HEK293 (cell line): ENCODE results near the gene IFIH1.

Source experiments
- CTCF ChIP-seq: fragments of 450-650 bp; formaldehyde crosslinking; IDR thresholded peaks from 2 replicates; pipeline ENCODE4 v1.5.1; 2016; ENCODE audit warnings: missing biosample characterization, missing genetic modification characterization
- KLF16 ChIP-seq: fragments of 450-650 bp; formaldehyde crosslinking; IDR thresholded peaks from 2 replicates; pipeline ENCODE4 v1.5.1; 2017; ENCODE audit warnings: missing biosample characterization, missing genetic modification characterization
- PRDM1 ChIP-seq: fragments of 450-650 bp; formaldehyde crosslinking; IDR thresholded peaks from 2 replicates; pipeline ENCODE4; 2016; ENCODE audit warnings: missing biosample characterization, missing genetic modification characterization
- ZBTB10 ChIP-seq: fragments of 450-650 bp; formaldehyde crosslinking; IDR thresholded peaks from 2 replicates; pipeline ENCODE4 v1.5.1; 2016; ENCODE audit warnings: missing biosample characterization, missing genetic modification characterization
- ZBTB26 ChIP-seq: fragments of 450-650 bp; formaldehyde crosslinking; optimal IDR thresholded peaks from 2 replicates; pipeline ENCODE3; 2016; ENCODE audit warnings: missing biosample characterization, mild to moderate bottlenecking, missing genetic modification characterization
- ZBTB49 ChIP-seq: fragments of 450-650 bp; formaldehyde crosslinking; IDR thresholded peaks from 2 replicates; pipeline ENCODE4 v1.5.1; 2016; ENCODE audit warnings: missing biosample characterization, missing genetic modification characterization, low read depth
- ZBTB7A ChIP-seq: fragments of 450-650 bp; formaldehyde crosslinking; IDR thresholded peaks from 2 replicates; pipeline ENCODE4 v1.5.1; 2016; ENCODE audit warnings: low read depth, missing biosample characterization, missing genetic modification characterization
- ZNF121 ChIP-seq: fragments of 450-650 bp; formaldehyde crosslinking; IDR thresholded peaks from 2 replicates; pipeline ENCODE4 v1.5.1; 2016; ENCODE audit warnings: missing biosample characterization, missing genetic modification characterization
- ZNF133 ChIP-seq: fragments of 450-650 bp; formaldehyde crosslinking; IDR thresholded peaks from 2 replicates; pipeline ENCODE4 v1.5.1; 2016; ENCODE audit warnings: missing biosample characterization, missing genetic modification characterization
- ZNF157 ChIP-seq: fragments of 450-650 bp; formaldehyde crosslinking; IDR thresholded peaks from 2 replicates; pipeline ENCODE4 v1.5.1; 2016; ENCODE audit warnings: missing biosample characterization, missing genetic modification characterization
- ZNF280C ChIP-seq: fragments of 450-650 bp; formaldehyde crosslinking; IDR thresholded peaks from 2 replicates; pipeline ENCODE4 v1.5.1; 2016; ENCODE audit warnings: missing biosample characterization, missing genetic modification characterization
- ZNF449 ChIP-seq: fragments of 450-650 bp; formaldehyde crosslinking; IDR thresholded peaks from 2 replicates; pipeline ENCODE4 v1.5.1; 2017; ENCODE audit warnings: missing biosample characterization, mild to moderate bottlenecking, missing genetic modification characterization, moderate library complexity
- ZNF660 ChIP-seq: fragments of 450-650 bp; IDR thresholded peaks from 2 replicates; pipeline ENCODE4 v1.5.1; 2018; ENCODE audit warnings: missing biosample characterization, mild to moderate bottlenecking, missing genetic modification characterization
- ZSCAN4 ChIP-seq: fragments of 450-650 bp; formaldehyde crosslinking; IDR thresholded peaks from 2 replicates; pipeline ENCODE4 v1.5.1; 2017; ENCODE audit warnings: missing biosample characterization, missing genetic modification characterization

GRCh38 chr2:162258169-162258568 is 60.3 kb downstream of the IFIH1 start:
- TF ChIP-seq ZNF449 (tag by site-specific recombination), result no peak
- no peak for TF ChIP-seq ZBTB49 (tag by site-specific recombination)
- TF ChIP-seq ZNF121 (tag by site-specific recombination), result no peak
- no peak for TF ChIP-seq CTCF (tag by site-specific recombination)
- TF ChIP-seq PRDM1, result no peak
- no peak for TF ChIP-seq ZNF157 (tag by site-specific recombination)
- no peak for TF ChIP-seq ZSCAN4 (tag by site-specific recombination)
- no peak for TF ChIP-seq ZBTB7A (tag by site-specific recombination)
- no peak for TF ChIP-seq ZBTB26 (tag by site-specific recombination)
- TF ChIP-seq ZNF280C (tag by site-specific recombination), result no peak
- TF ChIP-seq KLF16 (tag by site-specific recombination), result no peak
- no peak for TF ChIP-seq ZNF133
- no peak for TF ChIP-seq ZNF660 (tag by site-specific recombination)
- no peak for TF ChIP-seq ZBTB10 (tag by site-specific recombination)
